ENCODE measurements around the gene TASP1. TPM values are rescaled to one million over a fixed set of nuclear protein-coding genes. Genes with fewer than 3 reads are reported as not detected.

Gene TASP1
- total RNA-seq, 1 experiment from 2014 or later, result 8.9 TPM

DNA sequence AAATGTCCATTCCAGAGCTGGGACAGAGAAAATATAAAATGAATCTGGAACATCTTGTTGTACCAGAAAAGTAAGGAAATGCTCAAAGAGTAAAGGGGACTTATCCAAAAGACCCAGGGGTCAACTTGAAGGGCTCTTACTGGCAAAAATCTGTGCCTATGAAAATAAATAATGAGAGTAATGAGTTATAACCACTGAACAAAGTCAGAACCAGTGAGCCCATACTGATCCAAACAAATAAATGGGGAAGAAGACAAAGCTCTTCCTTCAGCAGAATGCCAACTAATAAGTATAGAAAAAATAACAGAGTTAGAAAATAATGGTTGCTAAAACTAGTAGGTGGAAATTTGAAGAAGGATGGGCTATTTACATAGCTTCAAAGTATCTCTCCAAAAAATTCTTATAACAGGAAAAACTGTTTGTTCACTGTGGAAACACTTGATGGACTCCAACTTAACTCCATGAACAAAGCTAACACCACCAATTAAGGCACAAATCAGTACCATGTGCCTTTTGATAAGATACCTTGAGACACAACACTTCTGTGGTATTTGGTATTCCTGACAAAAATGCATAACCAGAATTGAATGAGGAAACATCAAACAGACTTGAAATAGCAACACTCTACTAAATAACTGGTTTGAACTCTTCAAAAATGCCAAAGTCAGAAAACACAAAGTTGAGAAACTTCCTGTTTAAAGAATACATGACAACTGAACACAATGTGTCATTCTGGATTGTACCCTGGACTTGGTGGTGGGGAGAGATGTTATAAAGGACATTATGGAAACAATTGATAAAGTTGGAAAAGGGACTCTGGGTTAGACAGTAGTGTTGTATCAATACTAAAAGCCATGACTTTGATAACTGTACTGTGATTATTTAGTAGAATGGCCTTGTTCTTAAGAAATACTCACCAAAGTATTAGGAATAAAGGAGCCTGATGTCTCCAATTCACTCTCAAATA, 220.2 kb downstream of the TASP1 start:
- no peak overlapping the region for H3K4me3 ChIP-seq (ENCODE audit: low read depth in 2 of 2, low read length in 2 of 2)
- no peaks in the 10 kb centered on the region for H3K27me3 ChIP-seq (ENCODE audit: control insufficient read depth, insufficient read depth, low read length)
- no peaks in the 10 kb centered on the region for H3K9me3 ChIP-seq (ENCODE audit: control insufficient read depth, insufficient read depth, low read depth, low read length)
- DNase-seq (ENCODE audit: low read depth, low spot score) (no peak), ATAC-seq (no peak)
- no TSS peak for BruUV-seq (replicated peaks)
- ChIA-PET CTCF (no interaction called here), POLR2A (no interaction called here)
- H3K4me1 ChIP-seq (ENCODE audit: control insufficient read depth, insufficient read depth, low read length), result no peaks in the 10 kb centered on the region
- intact Hi-C loops (cut with micrococcal nuclease; ENCODE audit: unreplicated experiment) (no loop called here), in situ Hi-C loops (cut with HindIII; ENCODE audit: low pct_unique_long_range_greater_than_20kb, low sequenced_read_pairs) (no loop called here)
- TF ChIP-seq, protein P1, sequence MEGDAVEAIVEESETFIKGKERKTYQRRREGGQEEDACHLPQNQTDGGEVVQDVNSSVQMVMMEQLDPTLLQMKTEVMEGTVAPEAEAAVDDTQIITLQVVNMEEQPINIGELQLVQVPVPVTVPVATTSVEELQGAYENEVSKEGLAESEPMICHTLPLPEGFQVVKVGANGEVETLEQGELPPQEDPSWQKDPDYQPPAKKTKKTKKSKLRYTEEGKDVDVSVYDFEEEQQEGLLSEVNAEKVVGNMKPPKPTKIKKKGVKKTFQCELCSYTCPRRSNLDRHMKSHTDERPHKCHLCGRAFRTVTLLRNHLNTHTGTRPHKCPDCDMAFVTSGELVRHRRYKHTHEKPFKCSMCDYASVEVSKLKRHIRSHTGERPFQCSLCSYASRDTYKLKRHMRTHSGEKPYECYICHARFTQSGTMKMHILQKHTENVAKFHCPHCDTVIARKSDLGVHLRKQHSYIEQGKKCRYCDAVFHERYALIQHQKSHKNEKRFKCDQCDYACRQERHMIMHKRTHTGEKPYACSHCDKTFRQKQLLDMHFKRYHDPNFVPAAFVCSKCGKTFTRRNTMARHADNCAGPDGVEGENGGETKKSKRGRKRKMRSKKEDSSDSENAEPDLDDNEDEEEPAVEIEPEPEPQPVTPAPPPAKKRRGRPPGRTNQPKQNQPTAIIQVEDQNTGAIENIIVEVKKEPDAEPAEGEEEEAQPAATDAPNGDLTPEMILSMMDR (IDR thresholded peaks at IDR 0.05), result no peak
- TF ChIP-seq SIN3A (IDR thresholded peaks at IDR 0.05; ENCODE audit: borderline replicate concordance, insufficient read depth, low read depth, low read length), result no peak
- no peak for TF ChIP-seq POLR2AphosphoS5 (IDR thresholded peaks at IDR 0.05; ENCODE audit: low read depth, low read length)
- TF ChIP-seq, protein P2, sequence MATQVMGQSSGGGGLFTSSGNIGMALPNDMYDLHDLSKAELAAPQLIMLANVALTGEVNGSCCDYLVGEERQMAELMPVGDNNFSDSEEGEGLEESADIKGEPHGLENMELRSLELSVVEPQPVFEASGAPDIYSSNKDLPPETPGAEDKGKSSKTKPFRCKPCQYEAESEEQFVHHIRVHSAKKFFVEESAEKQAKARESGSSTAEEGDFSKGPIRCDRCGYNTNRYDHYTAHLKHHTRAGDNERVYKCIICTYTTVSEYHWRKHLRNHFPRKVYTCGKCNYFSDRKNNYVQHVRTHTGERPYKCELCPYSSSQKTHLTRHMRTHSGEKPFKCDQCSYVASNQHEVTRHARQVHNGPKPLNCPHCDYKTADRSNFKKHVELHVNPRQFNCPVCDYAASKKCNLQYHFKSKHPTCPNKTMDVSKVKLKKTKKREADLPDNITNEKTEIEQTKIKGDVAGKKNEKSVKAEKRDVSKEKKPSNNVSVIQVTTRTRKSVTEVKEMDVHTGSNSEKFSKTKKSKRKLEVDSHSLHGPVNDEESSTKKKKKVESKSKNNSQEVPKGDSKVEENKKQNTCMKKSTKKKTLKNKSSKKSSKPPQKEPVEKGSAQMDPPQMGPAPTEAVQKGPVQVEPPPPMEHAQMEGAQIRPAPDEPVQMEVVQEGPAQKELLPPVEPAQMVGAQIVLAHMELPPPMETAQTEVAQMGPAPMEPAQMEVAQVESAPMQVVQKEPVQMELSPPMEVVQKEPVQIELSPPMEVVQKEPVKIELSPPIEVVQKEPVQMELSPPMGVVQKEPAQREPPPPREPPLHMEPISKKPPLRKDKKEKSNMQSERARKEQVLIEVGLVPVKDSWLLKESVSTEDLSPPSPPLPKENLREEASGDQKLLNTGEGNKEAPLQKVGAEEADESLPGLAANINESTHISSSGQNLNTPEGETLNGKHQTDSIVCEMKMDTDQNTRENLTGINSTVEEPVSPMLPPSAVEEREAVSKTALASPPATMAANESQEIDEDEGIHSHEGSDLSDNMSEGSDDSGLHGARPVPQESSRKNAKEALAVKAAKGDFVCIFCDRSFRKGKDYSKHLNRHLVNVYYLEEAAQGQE (IDR thresholded peaks at IDR 0.05; ENCODE audit: insufficient read depth in 1 of 2, low read depth in 2 of 2, low read length in 1 of 2), result no peak
- no peaks in the 10 kb centered on the region for H3K36me3 ChIP-seq (ENCODE audit: control insufficient read depth, insufficient read depth, low read length)
- no peak overlapping the region for H3K27ac ChIP-seq (ENCODE audit: low read length)

DNA sequence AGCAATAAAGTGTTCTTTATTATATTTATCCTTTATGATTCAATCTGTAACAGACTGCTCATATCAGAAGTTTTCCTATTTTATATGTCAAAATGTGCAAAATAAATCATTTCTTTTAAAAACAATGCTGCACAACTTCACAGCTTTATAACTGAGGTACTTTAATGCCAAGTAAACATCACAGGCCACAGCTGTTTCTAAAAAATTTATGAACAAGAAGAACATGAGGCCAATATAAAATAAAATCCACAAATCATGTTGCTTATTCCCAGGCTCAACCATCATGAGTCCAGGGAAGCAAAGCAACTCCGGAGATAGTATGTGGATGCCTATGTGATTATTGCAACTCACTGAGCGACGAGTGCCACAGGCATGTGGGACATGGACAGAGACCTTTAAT, 222.2 kb downstream of the TASP1 start:
- CTCF ChIA-PET, result no interaction called here
- POLR2A ChIA-PET, result no interaction called here
- H3K36me3 ChIP-seq (ENCODE audit: control insufficient read depth, insufficient read depth, low read length), result no peaks in the 10 kb centered on the region
- BruUV-seq (replicated peaks), result no TSS peak
- H3K27ac ChIP-seq (ENCODE audit: low read length), result no peak overlapping the region
- DNase-seq (ENCODE audit: low read depth, low spot score), result no peak
- no peaks in the 10 kb centered on the region for H3K9me3 ChIP-seq (ENCODE audit: control insufficient read depth, insufficient read depth, low read depth, low read length)
- no peaks in the 10 kb centered on the region for H3K4me1 ChIP-seq (ENCODE audit: control insufficient read depth, insufficient read depth, low read length)
- no peak for ATAC-seq
- TF ChIP-seq, protein P2 (IDR thresholded peaks at IDR 0.05; ENCODE audit: insufficient read depth in 1 of 2, low read depth in 2 of 2, low read length in 1 of 2), result no peak
- TF ChIP-seq POLR2AphosphoS5 (IDR thresholded peaks at IDR 0.05; ENCODE audit: low read depth, low read length) (no peak), SIN3A (IDR thresholded peaks at IDR 0.05; ENCODE audit: borderline replicate concordance, insufficient read depth, low read depth, low read length) (no peak), TCF7L2 (IDR thresholded peaks at IDR 0.05; ENCODE audit: low read depth, low read length) (no peak)
- TF ChIP-seq, protein P1 (IDR thresholded peaks at IDR 0.05), result no peak
- no peaks in the 10 kb centered on the region for H3K27me3 ChIP-seq (ENCODE audit: control insufficient read depth, insufficient read depth, low read length)
- H3K4me3 ChIP-seq (ENCODE audit: low read depth in 2 of 2, low read length in 2 of 2), result no peak overlapping the region
- in situ Hi-C loops (cut with HindIII; ENCODE audit: low pct_unique_long_range_greater_than_20kb, low sequenced_read_pairs) (no loop called here), intact Hi-C loops (cut with micrococcal nuclease; ENCODE audit: unreplicated experiment) (no loop called here)

All from Panc1 (cell line).